Keratinocyte (primary cell): Measurements from ENCODE around the gene HOXB13. TPM values are rescaled to one million over a fixed set of nuclear protein-coding genes. Genes with fewer than 3 reads are reported as not detected.

Source experiments
- DNase-seq: peaks from one replicate; pipeline ENCODE4 v3.0.0-alpha.2; 2011; ENCODE audit warnings: low read depth, missing footprints, low spot score
- FAIRE-seq: peaks from 2 replicates; lab custom pipeline; 2011; peaks lifted over from hg19 to GRCh38; lab: Jason Lieb, UNC
- H2AFZ ChIP-seq: 2 replicates; pipeline ENCODE4 v1.6.0; 2012; ENCODE audit warnings: low read length, control low read depth, inconsistent platforms; ENCODE audit not compliant: control insufficient read depth
- H3K27ac ChIP-seq: 2 replicates; pipeline ENCODE4 v1.5.1; 2011; ENCODE audit warnings: low read length; ENCODE audit not compliant: control insufficient read depth, insufficient read depth
- H3K27me3 ChIP-seq: 3 replicates; pipeline ENCODE4 v1.6.0; 2011; ENCODE audit warnings: low read length; ENCODE audit not compliant: control insufficient read depth, insufficient read depth; ENCODE audit errors: extremely low read depth
- H3K36me3 ChIP-seq, 2 experiments: 2 replicates in 1 of 2; 3 replicates in 1 of 2; pipeline ENCODE4 v1.5.1; 2011; ENCODE audit warnings: low read length in 2 of 2, mild to moderate bottlenecking in 1 of 2; ENCODE audit not compliant: control insufficient read depth in 2 of 2, insufficient read depth in 2 of 2; ENCODE audit errors: extremely low read depth in 1 of 2
- H3K4me1 ChIP-seq: 3 replicates; pipeline ENCODE4 v1.5.1; 2011; ENCODE audit warnings: low read length; ENCODE audit not compliant: control insufficient read depth, insufficient read depth; ENCODE audit errors: extremely low read depth
- H3K4me2 ChIP-seq: 3 replicates; pipeline ENCODE4 v1.6.0; 2011; ENCODE audit warnings: low read depth, low read length; ENCODE audit not compliant: control insufficient read depth, insufficient read depth; ENCODE audit errors: extremely low read depth
- H3K4me3 ChIP-seq, 3 experiments: fragments of 200-600 bp in 1 of 3; sonication (generic) in 1 of 3; 2 replicates in 2 of 3; 3 replicates in 1 of 3; pipeline ENCODE4 v1.5.1; 2011 to 2016; ENCODE audit warnings: low read length in 3 of 3, mild to moderate bottlenecking in 3 of 3, control low read depth in 2 of 3, inconsistent platforms in 1 of 3, low read depth in 1 of 3, mixed read lengths in 1 of 3, mixed run types in 1 of 3, moderate library complexity in 1 of 3; ENCODE audit not compliant: control insufficient read depth in 2 of 3, insufficient read depth in 2 of 3; ENCODE audit errors: extremely low read depth in 1 of 3
- H3K79me2 ChIP-seq: 2 replicates; pipeline ENCODE4 v1.6.0; 2012; ENCODE audit warnings: low read length; ENCODE audit not compliant: control insufficient read depth, insufficient read depth
- H3K9ac ChIP-seq: 3 replicates; pipeline ENCODE4 v1.6.0; 2011; ENCODE audit warnings: low read length; ENCODE audit not compliant: control insufficient read depth, insufficient read depth; ENCODE audit errors: extremely low read depth
- H3K9me1 ChIP-seq: 3 replicates; pipeline ENCODE4 v1.6.0; 2011; ENCODE audit warnings: low read length; ENCODE audit not compliant: control insufficient read depth, insufficient read depth; ENCODE audit errors: extremely low read depth
- H3K9me3 ChIP-seq: 2 replicates; pipeline ENCODE4 v1.5.1; 2012; ENCODE audit warnings: low read depth, low read length; ENCODE audit not compliant: control insufficient read depth
- H4K20me1 ChIP-seq: 3 replicates; pipeline ENCODE4 v1.6.0; 2011; ENCODE audit warnings: low read length; ENCODE audit not compliant: control insufficient read depth, insufficient read depth; ENCODE audit errors: extremely low read depth
- EZH2 ChIP-seq: IDR thresholded peaks from one replicate; pipeline ENCODE4 v1.6.1; 2012; ENCODE audit warnings: inconsistent platforms, mild to moderate bottlenecking, low read length, moderate library complexity
- dilution Hi-C: fragments of 300-500 bp; cut with MboI; formaldehyde crosslinking; loops from one replicate; pipeline ENCODE4 v1.7.0; 2020; ENCODE audit warnings: low sequenced_read_pairs; ENCODE audit not compliant: extremely low pct_ligation_motif_present
- polyA plus RNA-seq, 5 experiments: library from polyadenylated mRNA; depleted of rRNA in 3 of 5; stranded (reverse) in 3 of 5; stranded (forward) in 1 of 5; unstranded in 1 of 5; fragments of >200 nt; gene quantifications; 1 replicate in 1 of 5; 2 replicates in 3 of 5; 3 replicates in 1 of 5; pipeline versions ENCODE4 v1.2.1 to v1.2.3, GENCODE V29; 2011 to 2012; ENCODE audit warnings: missing spikeins in 2 of 5, low read depth in 1 of 5, low replicate concordance in 1 of 5
- TF ChIP-seq, protein P1 (sequence below), 3 experiments: IDR thresholded peaks in 1 of 3; conservative IDR thresholded peaks in 1 of 3; optimal IDR thresholded peaks in 1 of 3; 2 replicates in 2 of 3; 3 replicates in 1 of 3; pipeline versions ENCODE3 to v1.5.1; 2011; ENCODE audit warnings: low read length in 3 of 3, mild to moderate bottlenecking in 3 of 3, moderate library complexity in 2 of 3, control low read depth in 1 of 3, inconsistent platforms in 1 of 3; ENCODE audit not compliant: insufficient read depth in 2 of 3; ENCODE audit errors: extremely low read depth in 1 of 3

HOXB13 gene
- polyA plus RNA-seq, 1 donor (not counting 4 experiments of a cell fraction or from before 2014, with no cell fraction given), result not detected

DNA sequence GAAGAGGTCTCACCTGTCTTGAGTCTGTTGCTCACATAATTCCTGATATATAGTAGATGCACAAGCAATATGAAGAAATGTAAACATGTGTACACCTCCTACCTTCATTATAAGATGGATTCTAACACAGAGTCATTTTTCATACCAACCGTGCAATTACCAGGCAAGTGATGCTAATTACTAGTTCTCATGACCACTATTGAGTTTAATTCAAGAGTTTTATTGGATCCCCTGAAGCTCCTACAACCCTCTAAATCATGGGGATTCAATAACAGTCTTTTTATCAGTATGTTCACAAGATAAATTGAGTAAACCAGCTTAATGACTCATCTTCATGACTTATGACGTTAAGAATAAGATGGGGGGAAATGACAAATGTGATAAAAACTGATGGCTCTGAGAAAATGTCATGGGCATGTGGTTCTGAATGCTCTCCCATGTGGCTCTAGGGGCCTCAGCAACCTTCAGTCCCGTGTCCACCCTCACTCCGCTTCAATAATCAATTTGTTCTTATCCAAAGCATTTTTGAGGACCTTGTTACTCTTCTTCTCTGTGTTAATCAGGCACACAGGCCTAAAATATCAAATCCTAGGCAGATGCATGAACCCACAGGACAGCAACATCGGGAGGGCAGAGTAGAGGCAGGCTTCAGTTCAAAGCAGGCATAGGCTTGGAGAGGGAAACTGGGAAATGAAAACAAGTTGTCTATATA, 49.0 kb downstream of the HOXB13 start:
- Histone ChIP-seq H3K4me2 (no peak overlapping the region), H4K20me1 (no peaks in the 10 kb centered on the region), H3K4me3 (no peak overlapping the region), H3K9me3 (no peaks in the 10 kb centered on the region), H3K79me2 (no peaks in the 10 kb centered on the region), H3K9me1 (no peaks in the 10 kb centered on the region), H3K27ac (no peak overlapping the region), H3K27me3 (peaks cover 22% of the 10 kb centered on the region), H3K36me3 (no peaks in the 10 kb centered on the region), H3K9ac (no peak overlapping the region), H2AFZ (no peak overlapping the region), H3K4me1 (peaks cover 6% of the 10 kb centered on the region)
- dilution Hi-C loops, result no loop called here
- no peak for DNase-seq
- no peak for FAIRE-seq
- TF ChIP-seq, protein P1, sequence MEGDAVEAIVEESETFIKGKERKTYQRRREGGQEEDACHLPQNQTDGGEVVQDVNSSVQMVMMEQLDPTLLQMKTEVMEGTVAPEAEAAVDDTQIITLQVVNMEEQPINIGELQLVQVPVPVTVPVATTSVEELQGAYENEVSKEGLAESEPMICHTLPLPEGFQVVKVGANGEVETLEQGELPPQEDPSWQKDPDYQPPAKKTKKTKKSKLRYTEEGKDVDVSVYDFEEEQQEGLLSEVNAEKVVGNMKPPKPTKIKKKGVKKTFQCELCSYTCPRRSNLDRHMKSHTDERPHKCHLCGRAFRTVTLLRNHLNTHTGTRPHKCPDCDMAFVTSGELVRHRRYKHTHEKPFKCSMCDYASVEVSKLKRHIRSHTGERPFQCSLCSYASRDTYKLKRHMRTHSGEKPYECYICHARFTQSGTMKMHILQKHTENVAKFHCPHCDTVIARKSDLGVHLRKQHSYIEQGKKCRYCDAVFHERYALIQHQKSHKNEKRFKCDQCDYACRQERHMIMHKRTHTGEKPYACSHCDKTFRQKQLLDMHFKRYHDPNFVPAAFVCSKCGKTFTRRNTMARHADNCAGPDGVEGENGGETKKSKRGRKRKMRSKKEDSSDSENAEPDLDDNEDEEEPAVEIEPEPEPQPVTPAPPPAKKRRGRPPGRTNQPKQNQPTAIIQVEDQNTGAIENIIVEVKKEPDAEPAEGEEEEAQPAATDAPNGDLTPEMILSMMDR (optimal IDR thresholded peaks at IDR 0.05 in 1 of 3, IDR thresholded peaks at IDR 0.05 in 1 of 3, conservative IDR thresholded peaks at IDR 0.05 in 1 of 3; ENCODE audit: extremely low read depth in 1 of 3, insufficient read depth in 2 of 3, low read length in 3 of 3), result no peak
- no peak for TF ChIP-seq EZH2

DNA sequence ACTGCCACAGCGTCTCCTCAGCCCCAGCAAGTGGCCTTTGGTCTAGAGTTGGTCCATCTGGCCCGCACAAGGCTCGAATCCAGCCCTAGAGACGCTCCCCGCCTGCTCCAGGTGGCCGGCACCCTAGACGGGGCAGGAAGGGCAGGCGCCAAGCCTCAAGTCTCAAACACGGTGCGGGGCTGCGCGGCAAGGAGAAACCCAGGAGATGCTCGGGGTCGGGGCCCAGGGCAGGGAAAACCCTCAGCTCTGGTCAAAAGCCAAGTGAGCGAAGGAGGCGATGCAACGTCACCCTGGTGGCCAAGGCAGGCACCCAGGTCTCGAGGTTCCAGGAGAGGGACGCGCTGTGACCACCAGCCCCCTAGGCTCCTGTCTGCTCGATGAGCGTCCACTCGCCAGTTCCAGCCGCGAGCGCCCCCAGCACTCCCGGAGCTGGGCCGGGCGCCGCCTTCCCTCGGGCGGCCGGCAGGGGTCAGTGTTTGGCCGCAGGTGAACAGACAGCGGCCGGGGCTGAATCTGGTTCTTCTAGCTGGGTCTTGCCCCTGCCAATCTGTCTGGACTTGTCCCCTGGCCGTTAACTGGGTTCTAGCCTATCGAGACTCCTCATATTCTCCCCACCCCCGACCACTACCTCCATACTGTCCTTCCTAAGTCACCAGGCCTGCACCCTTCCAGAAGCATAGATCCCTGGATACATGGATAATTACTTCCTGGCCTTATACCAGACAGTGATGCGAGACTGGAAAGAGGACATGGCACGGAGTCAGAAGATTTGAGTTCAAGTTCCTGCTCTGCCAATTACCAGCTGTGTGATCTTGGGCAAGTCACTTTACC, 50.2 kb downstream of the HOXB13 start:
- no peak for TF ChIP-seq EZH2
- TF ChIP-seq, protein P1 (optimal IDR thresholded peaks at IDR 0.05 in 1 of 3, IDR thresholded peaks at IDR 0.05 in 1 of 3, conservative IDR thresholded peaks at IDR 0.05 in 1 of 3; ENCODE audit: extremely low read depth in 1 of 3, insufficient read depth in 2 of 3, low read length in 3 of 3), result peak; percentile 79 to 98 (median 80)
- Histone ChIP-seq H3K4me2 (peak overlapping the region; percentile 0), H3K4me3 (no peak overlapping the region), H3K36me3 (no peaks in the 10 kb centered on the region), H4K20me1 (no peaks in the 10 kb centered on the region), H3K4me1 (peaks cover 6% of the 10 kb centered on the region), H2AFZ (peak overlapping the region; percentile 57), H3K27me3 (peaks cover 22% of the 10 kb centered on the region), H3K27ac (no peak overlapping the region), H3K9me1 (no peaks in the 10 kb centered on the region), H3K9me3 (no peaks in the 10 kb centered on the region), H3K9ac (no peak overlapping the region), H3K79me2 (no peaks in the 10 kb centered on the region)
- DNase-seq (peak; percentile 19), FAIRE-seq (peak; percentile 26)
- dilution Hi-C loops, result no loop called here
